Peyer's patch (tissue), 4 donors: ENCODE results near the gene KLK8. TPM values are rescaled to one million over a fixed set of nuclear protein-coding genes. Genes with fewer than 3 reads are reported as not detected.

Experiments
- DNase-seq, 3 donors: peaks; one replicate each; pipeline ENCODE4 v3.0.0-alpha.2; 2017 to 2019
- H3K27ac ChIP-seq, 4 donors: fragments of 200-600 bp; sonication (generic); one replicate each; pipeline ENCODE4 v1.5.1; 2016 to 2019
- H3K27me3 ChIP-seq, 2 donors: fragments of 200-600 bp; sonication (generic); one replicate each; pipeline ENCODE4 v1.5.1; 2019
- H3K36me3 ChIP-seq, 3 donors: fragments of 200-600 bp; sonication (generic); one replicate each; pipeline ENCODE4 v1.5.1; 2016 to 2019
- H3K4me1 ChIP-seq, 4 donors: fragments of 200-600 bp; sonication (generic); one replicate each; pipeline ENCODE4 v1.5.1; 2016 to 2019
- H3K4me3 ChIP-seq, 4 donors: fragments of 200-600 bp; sonication (generic); 1 replicate in 3 of 4; 2 replicates in 1 of 4; pipeline ENCODE4 v1.5.1; 2016 to 2019; ENCODE audit warnings: mild to moderate bottlenecking in 1 of 4
- H3K9me3 ChIP-seq, 4 donors: fragments of 200-600 bp; sonication (generic); one replicate each; pipeline ENCODE4 v1.5.1; 2016 to 2019; ENCODE audit warnings: mild to moderate bottlenecking in 1 of 4
- POLR2A ChIP-seq, 2 donors: fragments of 450-650 bp; IDR thresholded peaks; one replicate each; pipeline ENCODE4 v1.5.1; 2017; ENCODE audit warnings: antibody characterized with exemption in 2 of 2, mild to moderate bottlenecking in 2 of 2, moderate library complexity in 2 of 2
- total RNA-seq, 4 donors: library from RNA; depleted of rRNA; stranded (reverse); fragments of >200 nt; gene quantifications; one replicate each; pipeline ENCODE4 v1.1.0, GENCODE V29; 2016
- TF ChIP-seq, protein P1 (sequence below), 6 experiments: fragments of 450-650 bp in 4 of 6; fragments of 200-600 bp in 2 of 6; sonication (generic) in 1 of 6; IDR thresholded peaks; one replicate each; pipeline ENCODE4 v1.5.1; 2017 to 2019; ENCODE audit warnings: antibody characterized with exemption in 6 of 6, mild to moderate bottlenecking in 3 of 6, moderate library complexity in 1 of 6

Gene KLK8
- total RNA-seq, 4 donors from 2014 or later, result not detected

GRCh38 chr19:51023946-51024345, 22.5 kb upstream of the KLK8 start:
- Histone ChIP-seq H3K36me3 (no peaks in the 10 kb centered on the region), H3K27ac (no peak overlapping the region), H3K27me3 (peaks cover 0 to 8% of the 10 kb centered on the region in 2 donors), H3K4me3 (no peak overlapping the region), H3K9me3 (no peaks in the 10 kb centered on the region), H3K4me1 (peaks cover 0 to 10% (median 0%) of the 10 kb centered on the region in 4 donors)
- no peak for DNase-seq
- TF ChIP-seq, protein P1, sequence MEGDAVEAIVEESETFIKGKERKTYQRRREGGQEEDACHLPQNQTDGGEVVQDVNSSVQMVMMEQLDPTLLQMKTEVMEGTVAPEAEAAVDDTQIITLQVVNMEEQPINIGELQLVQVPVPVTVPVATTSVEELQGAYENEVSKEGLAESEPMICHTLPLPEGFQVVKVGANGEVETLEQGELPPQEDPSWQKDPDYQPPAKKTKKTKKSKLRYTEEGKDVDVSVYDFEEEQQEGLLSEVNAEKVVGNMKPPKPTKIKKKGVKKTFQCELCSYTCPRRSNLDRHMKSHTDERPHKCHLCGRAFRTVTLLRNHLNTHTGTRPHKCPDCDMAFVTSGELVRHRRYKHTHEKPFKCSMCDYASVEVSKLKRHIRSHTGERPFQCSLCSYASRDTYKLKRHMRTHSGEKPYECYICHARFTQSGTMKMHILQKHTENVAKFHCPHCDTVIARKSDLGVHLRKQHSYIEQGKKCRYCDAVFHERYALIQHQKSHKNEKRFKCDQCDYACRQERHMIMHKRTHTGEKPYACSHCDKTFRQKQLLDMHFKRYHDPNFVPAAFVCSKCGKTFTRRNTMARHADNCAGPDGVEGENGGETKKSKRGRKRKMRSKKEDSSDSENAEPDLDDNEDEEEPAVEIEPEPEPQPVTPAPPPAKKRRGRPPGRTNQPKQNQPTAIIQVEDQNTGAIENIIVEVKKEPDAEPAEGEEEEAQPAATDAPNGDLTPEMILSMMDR (IDR thresholded peaks at IDR 0.05), result no peak
- no peak for TF ChIP-seq POLR2A (IDR thresholded peaks at IDR 0.05)

- Histone ChIP-seq H3K9me3 (no peaks in the 10 kb centered on the region), H3K4me1 (peaks cover 0 to 18% (median 0%) of the 10 kb centered on the region in 4 donors), H3K4me3 (no peak overlapping the region), H3K36me3 (no peaks in the 10 kb centered on the region), H3K27me3 (peaks cover 0 to 15% of the 10 kb centered on the region in 2 donors), H3K27ac (no peak overlapping the region)
- TF ChIP-seq POLR2A (IDR thresholded peaks at IDR 0.05), result no peak
- TF ChIP-seq, protein P1 (IDR thresholded peaks at IDR 0.05), result no peak
- no peak for DNase-seq
These were observed 21.1 kb upstream of the KLK8 start for GRCh38 chr19:51022526-51022925.

DNA sequence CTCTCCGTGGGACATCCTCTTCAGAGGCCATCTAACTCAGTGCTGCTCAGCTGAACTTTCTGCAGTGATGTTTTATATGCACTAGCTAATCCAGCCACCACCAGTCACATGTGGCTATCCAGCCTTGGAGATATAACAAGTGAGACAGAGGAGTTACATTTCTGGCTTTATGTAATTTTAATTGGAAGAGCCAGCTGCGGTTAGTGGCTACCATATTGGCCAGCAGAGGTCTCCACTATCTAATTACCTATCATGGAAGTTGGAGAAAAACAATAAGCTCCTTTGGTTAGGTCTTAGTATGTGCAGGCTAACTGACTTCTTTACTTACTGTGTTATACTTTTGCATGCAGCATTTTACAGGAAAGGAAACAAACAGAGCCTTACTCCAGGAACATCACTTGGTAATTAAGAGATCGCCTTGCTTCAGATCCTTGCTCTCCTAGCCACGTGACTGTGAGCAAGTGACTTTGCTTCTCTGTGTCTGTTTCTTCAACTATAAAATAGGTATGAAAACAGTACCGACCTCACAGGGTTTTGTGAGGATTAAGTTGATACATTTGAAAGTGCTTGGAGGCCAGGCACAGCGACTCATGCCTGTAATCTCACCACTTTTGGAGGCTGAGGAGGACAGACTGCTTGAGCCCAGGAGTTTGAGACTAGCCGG, 19.7 kb upstream of the KLK8 start:
- H3K27me3 ChIP-seq, result peaks cover 0 to 25% of the 10 kb centered on the region in 2 donors
- DNase-seq, result no peak
- H3K27ac ChIP-seq, result no peak overlapping the region
- H3K4me3 ChIP-seq, result no peak overlapping the region
- H3K9me3 ChIP-seq, result no peaks in the 10 kb centered on the region
- TF ChIP-seq, protein P1 (IDR thresholded peaks at IDR 0.05), result peak in 5 of 6 experiments; percentile 23 to 65 (median 56)
- TF ChIP-seq POLR2A (IDR thresholded peaks at IDR 0.05), result no peak
- H3K36me3 ChIP-seq, result no peaks in the 10 kb centered on the region
- H3K4me1 ChIP-seq, result peaks cover 0 to 28% (median 0%) of the 10 kb centered on the region in 4 donors

DNA sequence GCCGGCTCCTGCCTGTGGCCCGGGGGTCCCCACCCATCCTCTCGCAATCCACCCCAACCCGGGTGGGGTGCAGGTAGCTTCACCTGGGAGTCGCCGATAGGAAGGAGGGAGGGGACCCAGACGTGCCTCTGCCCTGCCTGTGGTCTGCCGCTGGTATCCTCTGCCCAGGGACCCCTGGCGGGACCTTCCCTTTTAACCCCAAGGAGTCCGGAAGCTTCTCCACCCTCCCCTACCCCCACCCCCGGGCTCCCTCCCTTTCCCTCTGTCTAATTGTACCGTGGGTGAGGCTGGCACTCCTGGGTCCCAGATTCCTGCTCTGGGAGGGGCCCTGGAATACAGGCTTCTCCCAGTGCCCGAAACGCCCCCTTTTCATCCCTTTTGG, 18.1 kb upstream of the KLK8 start, which contains the start of gene KLK10:
Gene KLK10, minus strand, starts transcription at position 166 of the 382 bp plus-strand sequence. CDS start 579 bp downstream, outside the sequence.
- TF ChIP-seq, protein P1 (IDR thresholded peaks at IDR 0.05), result no peak
- no peak for TF ChIP-seq POLR2A (IDR thresholded peaks at IDR 0.05)
- peaks cover 0 to 28% (median 0%) of the 10 kb centered on the region in 4 donors for H3K4me1 ChIP-seq
- peak within 1 kb of the TSS in 1 of 4 donors; percentile 12 for H3K27ac ChIP-seq
- no peak for DNase-seq
- peaks cover 0 to 25% of the 10 kb centered on the region in 2 donors for H3K27me3 ChIP-seq
- peak within 1 kb of the TSS in 3 of 4 donors; percentile 22 to 39 (median 36) for H3K4me3 ChIP-seq
- no peaks in the 10 kb centered on the region for H3K9me3 ChIP-seq
- H3K36me3 ChIP-seq, result no peaks in the 10 kb centered on the region

DNA sequence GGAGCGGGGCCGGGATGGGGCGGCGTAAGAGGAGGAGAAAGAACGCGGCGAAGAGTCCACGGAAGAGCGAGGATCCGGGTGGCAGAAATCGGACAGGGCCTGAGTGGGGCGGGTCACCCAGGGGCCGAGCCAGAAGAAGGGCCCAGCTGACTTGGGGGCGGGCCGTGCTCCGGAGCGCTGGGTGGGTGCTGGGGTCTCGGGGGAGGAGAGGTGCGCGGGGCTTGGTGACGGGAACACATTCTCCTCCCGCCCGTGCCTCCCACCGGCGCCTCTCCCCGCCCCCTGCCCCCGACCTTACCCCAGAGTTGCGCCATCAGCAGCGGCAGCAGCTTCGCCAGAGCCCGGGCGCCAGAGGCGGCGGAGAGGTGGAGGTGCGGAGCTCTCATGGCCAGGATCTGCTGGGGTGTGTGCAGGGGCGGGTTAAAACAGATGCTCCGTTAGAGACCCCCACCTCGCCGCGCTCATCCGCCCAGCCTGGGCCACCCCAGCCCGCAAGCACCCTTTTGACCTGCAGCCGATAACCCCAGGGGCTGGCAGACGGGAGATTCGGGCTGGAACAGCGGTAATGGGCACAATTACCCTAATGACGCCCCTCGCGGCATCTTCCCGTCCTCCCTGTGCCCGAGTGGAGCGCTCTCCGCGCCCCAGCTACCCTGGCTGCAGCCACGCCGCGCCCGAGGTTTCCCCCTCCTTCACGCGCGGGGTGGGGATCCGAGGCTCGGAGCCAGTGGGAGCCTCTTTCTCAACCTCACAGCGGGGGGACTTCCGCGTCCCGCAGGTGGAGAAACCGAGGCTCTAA, 17.5 kb upstream of the KLK8 start:
- H3K9me3 ChIP-seq, result no peaks in the 10 kb centered on the region
- H3K27ac ChIP-seq, result peak overlapping the region in 1 of 4 donors; percentile 12
- TF ChIP-seq POLR2A (IDR thresholded peaks at IDR 0.05), result no peak
- TF ChIP-seq, protein P1 (IDR thresholded peaks at IDR 0.05), result no peak
- H3K27me3 ChIP-seq, result peaks cover 0 to 25% of the 10 kb centered on the region in 2 donors
- peaks cover 0 to 28% (median 0%) of the 10 kb centered on the region in 4 donors for H3K4me1 ChIP-seq
- no peak for DNase-seq
- no peaks in the 10 kb centered on the region for H3K36me3 ChIP-seq
- peak overlapping the region in 3 of 4 donors; percentile 22 to 39 (median 36) for H3K4me3 ChIP-seq
